Measurements from ENCODE around the gene ABRAXAS1.

DNA sequence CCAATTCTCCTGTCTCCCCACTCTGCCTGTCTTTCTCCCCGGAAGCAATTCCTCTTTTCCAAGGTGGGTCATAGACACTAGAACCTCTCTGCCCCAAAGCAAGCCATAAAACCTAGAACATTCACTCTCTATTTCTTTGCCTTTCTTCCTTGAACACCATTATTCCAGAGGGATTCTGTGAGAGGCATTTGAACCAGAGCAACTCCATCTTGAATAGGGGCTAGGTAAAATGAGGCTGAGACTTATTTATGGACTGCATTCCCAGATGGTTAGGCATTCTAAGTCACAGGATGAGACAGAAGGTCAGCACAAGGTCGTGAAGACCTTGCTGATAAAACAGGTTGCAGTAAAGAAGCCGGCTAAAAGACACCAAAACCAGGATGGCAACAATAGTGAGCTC lies 37.3 kb upstream of the ABRAXAS1 start:
- TF ChIP-seq, protein P1, sequence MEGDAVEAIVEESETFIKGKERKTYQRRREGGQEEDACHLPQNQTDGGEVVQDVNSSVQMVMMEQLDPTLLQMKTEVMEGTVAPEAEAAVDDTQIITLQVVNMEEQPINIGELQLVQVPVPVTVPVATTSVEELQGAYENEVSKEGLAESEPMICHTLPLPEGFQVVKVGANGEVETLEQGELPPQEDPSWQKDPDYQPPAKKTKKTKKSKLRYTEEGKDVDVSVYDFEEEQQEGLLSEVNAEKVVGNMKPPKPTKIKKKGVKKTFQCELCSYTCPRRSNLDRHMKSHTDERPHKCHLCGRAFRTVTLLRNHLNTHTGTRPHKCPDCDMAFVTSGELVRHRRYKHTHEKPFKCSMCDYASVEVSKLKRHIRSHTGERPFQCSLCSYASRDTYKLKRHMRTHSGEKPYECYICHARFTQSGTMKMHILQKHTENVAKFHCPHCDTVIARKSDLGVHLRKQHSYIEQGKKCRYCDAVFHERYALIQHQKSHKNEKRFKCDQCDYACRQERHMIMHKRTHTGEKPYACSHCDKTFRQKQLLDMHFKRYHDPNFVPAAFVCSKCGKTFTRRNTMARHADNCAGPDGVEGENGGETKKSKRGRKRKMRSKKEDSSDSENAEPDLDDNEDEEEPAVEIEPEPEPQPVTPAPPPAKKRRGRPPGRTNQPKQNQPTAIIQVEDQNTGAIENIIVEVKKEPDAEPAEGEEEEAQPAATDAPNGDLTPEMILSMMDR (IDR thresholded peaks at IDR 0.05; ENCODE audit: borderline replicate concordance, extremely low read depth, low read length, poor library complexity, severe bottlenecking): no peak
- TF ChIP-seq EZH2 (IDR thresholded peaks at IDR 0.05; ENCODE audit: borderline replicate concordance, low read depth, low read length, severe bottlenecking): no peak

All from DND-41 (cell line).